ENCODE measurements around the gene TCAP. TPM values are rescaled to one million over a fixed set of nuclear protein-coding genes. Genes with fewer than 3 reads are reported as not detected.

TCAP gene
- total RNA-seq, 2 donors from 2014 or later, result 6.4 to 16.9 TPM

DNA sequence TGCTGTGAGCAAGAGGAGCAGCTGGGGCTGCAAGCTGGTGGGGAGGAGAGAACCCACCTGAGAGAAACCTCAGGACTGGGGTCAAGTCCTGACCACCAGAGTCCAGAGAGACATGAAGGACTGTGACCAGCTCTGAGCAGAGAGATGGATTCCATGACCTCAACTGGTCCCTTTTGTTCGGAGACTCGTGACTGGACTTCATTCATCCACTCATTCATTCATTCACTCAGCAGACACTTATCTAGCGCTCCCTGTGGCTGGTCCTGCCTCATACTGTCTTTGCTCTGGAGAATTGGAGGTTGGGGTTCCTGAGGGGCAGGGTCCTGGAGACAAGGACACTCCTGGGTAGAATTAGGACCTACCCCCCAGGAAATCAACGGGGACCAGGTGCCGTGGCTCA is 38.8 kb downstream of the TCAP start:
- H3K27ac ChIP-seq, result peak overlapping the region; percentile 83 to 85
- ATAC-seq (ENCODE audit: insufficient number of reproducible peaks, low FRiP score, low read depth) (no peak), DNase-seq (ENCODE audit: low spot score) (no peak)
- no peak overlapping the region for H3K4me3 ChIP-seq
- peaks cover 21% of the 10 kb centered on the region for H3K36me3 ChIP-seq
- H3K4me1 ChIP-seq (ENCODE audit: control insufficient read depth in 1 of 2, low read depth in 2 of 2), result peaks cover 16 to 70% of the 10 kb centered on the region in 2 donors
- TF ChIP-seq, protein P1, sequence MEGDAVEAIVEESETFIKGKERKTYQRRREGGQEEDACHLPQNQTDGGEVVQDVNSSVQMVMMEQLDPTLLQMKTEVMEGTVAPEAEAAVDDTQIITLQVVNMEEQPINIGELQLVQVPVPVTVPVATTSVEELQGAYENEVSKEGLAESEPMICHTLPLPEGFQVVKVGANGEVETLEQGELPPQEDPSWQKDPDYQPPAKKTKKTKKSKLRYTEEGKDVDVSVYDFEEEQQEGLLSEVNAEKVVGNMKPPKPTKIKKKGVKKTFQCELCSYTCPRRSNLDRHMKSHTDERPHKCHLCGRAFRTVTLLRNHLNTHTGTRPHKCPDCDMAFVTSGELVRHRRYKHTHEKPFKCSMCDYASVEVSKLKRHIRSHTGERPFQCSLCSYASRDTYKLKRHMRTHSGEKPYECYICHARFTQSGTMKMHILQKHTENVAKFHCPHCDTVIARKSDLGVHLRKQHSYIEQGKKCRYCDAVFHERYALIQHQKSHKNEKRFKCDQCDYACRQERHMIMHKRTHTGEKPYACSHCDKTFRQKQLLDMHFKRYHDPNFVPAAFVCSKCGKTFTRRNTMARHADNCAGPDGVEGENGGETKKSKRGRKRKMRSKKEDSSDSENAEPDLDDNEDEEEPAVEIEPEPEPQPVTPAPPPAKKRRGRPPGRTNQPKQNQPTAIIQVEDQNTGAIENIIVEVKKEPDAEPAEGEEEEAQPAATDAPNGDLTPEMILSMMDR (IDR thresholded peaks at IDR 0.05), result no peak
- H3K9me3 ChIP-seq, result no peaks in the 10 kb centered on the region
- no peaks in the 10 kb centered on the region for H3K27me3 ChIP-seq (replicated peaks; ENCODE audit: insufficient read depth)

DNA sequence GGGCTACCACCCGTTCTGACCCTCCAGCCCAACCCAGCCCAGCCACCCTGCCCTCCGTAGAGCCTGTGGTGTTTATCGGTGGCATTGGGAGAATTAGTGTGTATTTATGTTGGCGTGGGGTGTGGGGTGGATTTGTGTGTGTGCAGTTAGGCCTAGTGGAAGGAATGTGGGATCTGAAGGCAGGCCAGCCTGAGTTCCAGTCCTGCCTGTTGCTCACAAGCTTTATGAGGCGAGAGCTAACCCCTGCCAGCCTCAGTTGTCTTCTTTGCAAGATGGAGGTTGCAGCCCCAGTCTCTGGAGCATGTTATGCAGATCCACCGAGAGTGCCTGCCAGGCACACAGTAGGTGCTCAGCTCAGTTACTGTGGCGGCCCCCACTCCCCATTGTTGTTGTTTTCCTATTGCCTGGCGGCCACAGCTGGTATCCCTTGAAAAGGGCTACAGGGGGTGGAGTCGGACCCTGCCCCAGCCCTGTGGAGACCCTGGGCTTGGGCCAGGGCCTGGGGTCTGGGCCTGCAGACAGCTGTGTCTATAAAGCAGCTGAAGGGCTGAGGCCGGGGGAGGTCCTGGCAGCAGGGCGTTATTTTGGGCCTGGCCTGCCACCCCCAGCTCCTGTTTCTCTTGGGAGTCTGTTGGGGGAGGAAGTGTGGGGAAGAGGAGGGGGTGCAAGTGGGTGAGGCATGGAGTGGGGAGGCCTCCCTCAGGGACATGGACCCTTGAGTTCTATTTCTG is 39.8 kb downstream of the TCAP start:
- H3K27ac ChIP-seq, result peak overlapping the region; percentile 83 to 85
- ATAC-seq (ENCODE audit: insufficient number of reproducible peaks, low FRiP score, low read depth) (peak; percentile 85), DNase-seq (ENCODE audit: low spot score) (peak; percentile 30)

DNA sequence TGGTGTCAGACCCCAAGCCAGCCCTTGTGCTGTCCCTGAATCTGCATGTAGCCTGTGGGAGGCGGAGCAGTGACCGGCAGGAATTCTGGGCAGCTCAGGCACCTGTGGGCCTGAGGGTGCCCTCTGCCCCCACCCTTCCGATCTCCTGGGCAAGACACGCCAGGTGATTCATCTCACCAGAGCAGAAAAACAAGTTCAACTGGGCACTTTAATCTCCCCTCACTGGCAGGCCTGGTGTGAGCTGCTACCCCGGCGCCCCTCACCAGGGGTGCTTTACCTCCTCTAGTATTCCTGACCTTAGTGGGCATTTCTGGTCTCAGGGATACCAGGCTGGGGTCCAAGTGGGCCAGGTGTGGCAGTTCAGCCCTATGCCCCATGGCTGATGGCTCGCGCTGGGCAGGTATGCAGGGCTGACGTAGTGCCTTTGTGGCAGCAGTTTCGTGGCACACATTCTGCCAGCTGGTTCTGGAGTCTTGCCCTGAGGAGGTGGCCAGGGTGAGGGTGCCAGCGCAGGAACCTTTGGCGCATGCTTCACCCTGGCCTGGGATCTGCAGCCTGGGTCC is 40.7 kb downstream of the TCAP start:
- Histone ChIP-seq H3K27ac (peak overlapping the region; percentile 83 to 85), H3K4me3 (peak overlapping the region; percentile 36), H3K36me3 (peaks cover 38% of the 10 kb centered on the region), H3K4me1 (ENCODE audit: control insufficient read depth in 1 of 2, low read depth in 2 of 2) (peaks cover 16 to 62% of the 10 kb centered on the region in 2 donors), H3K27me3 (replicated peaks; ENCODE audit: insufficient read depth) (no peaks in the 10 kb centered on the region), H3K9me3 (no peaks in the 10 kb centered on the region)
- ATAC-seq (ENCODE audit: insufficient number of reproducible peaks, low FRiP score, low read depth), result no peak
- TF ChIP-seq, protein P1 (IDR thresholded peaks at IDR 0.05), result no peak
- DNase-seq (ENCODE audit: low spot score), result no peak

More for the DNA sequence above, 39.8 kb downstream of the TCAP start:
- Histone ChIP-seq H3K4me1 (ENCODE audit: control insufficient read depth in 1 of 2, low read depth in 2 of 2) (peaks cover 16 to 62% of the 10 kb centered on the region in 2 donors), H3K9me3 (no peaks in the 10 kb centered on the region), H3K27me3 (replicated peaks; ENCODE audit: insufficient read depth) (no peaks in the 10 kb centered on the region), H3K4me3 (peak overlapping the region; percentile 8), H3K36me3 (peaks cover 32% of the 10 kb centered on the region)
- TF ChIP-seq, protein P1 (IDR thresholded peaks at IDR 0.05), result peak; percentile 65

DNA sequence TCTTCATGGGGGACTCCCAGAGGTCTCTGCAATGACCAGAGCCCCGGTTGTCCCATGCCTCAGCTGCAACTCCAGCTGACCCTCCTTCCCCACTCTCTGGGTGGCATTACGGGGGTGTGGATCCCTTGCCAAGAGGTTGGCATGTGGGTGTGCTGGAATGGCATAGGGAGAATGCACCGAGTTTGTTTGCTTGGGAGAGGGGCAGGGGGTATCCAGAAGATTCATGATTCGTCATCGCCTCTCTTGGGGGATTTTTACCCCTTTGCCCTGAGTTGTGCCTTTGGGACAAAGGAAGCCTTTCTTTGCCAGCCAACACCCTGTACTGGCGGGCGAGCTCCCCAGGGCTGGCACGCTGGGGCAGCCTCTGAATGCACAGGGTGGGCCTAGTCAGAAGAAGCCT is 41.2 kb downstream of the TCAP start:
- peak overlapping the region in 1 of 2 donors; percentile 85 for H3K27ac ChIP-seq
- DNase-seq (ENCODE audit: low spot score) (no peak), ATAC-seq (ENCODE audit: insufficient number of reproducible peaks, low FRiP score, low read depth) (no peak)
- peaks cover 43% of the 10 kb centered on the region for H3K36me3 ChIP-seq
- no peaks in the 10 kb centered on the region for H3K27me3 ChIP-seq (replicated peaks; ENCODE audit: insufficient read depth)
- peaks cover 16 to 58% of the 10 kb centered on the region in 2 donors for H3K4me1 ChIP-seq (ENCODE audit: control insufficient read depth in 1 of 2, low read depth in 2 of 2)
- H3K9me3 ChIP-seq, result no peaks in the 10 kb centered on the region
- H3K4me3 ChIP-seq, result peak overlapping the region; percentile 36
- TF ChIP-seq, protein P1 (IDR thresholded peaks at IDR 0.05), result no peak

DNA sequence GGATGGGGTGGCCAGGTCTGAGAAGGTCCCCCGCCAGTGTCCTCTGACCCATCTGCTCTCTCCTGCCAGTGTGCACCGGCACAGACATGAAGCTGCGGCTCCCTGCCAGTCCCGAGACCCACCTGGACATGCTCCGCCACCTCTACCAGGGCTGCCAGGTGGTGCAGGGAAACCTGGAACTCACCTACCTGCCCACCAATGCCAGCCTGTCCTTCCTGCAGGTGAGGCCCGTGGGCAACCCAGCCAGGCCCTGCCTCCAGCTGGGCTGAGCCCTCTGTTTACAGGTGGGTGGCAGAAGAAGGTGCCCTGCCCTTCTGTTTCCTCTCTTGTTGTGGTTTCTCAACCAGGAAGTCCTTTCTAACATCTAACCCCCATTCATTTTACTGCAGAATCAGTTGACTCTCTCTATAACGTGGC is 41.8 kb downstream of the TCAP start:
- ATAC-seq (ENCODE audit: insufficient number of reproducible peaks, low FRiP score, low read depth) (no peak), DNase-seq (ENCODE audit: low spot score) (no peak)
- Histone ChIP-seq H3K36me3 (peaks cover 49% of the 10 kb centered on the region), H3K4me3 (no peak overlapping the region), H3K4me1 (ENCODE audit: control insufficient read depth in 1 of 2, low read depth in 2 of 2) (peaks cover 16 to 53% of the 10 kb centered on the region in 2 donors), H3K27me3 (replicated peaks; ENCODE audit: insufficient read depth) (no peaks in the 10 kb centered on the region), H3K9me3 (no peaks in the 10 kb centered on the region), H3K27ac (peak overlapping the region in 1 of 2 donors; percentile 85)
- TF ChIP-seq, protein P1 (IDR thresholded peaks at IDR 0.05), result no peak

All from thoracic aorta (tissue), 2 donors.